DMS53 (cell line): Measurements from ENCODE around the gene GOLGA3.
"Not testable (repeated sequence)": the region's sequence is repeated elsewhere in the genome, so short reads cannot be mapped to it uniquely, and the experiment has no call there.

ENCODE experiments used
- DNase-seq: peaks from one replicate; lab custom pipeline; 2025; lab: John Stamatoyannopoulos, UW

GOLGA3 gene

GRCh38 chr12:132847363-132848356 lies 19.0 kb upstream of the GOLGA3 start:
- DNase-seq: no peak

- not testable (repeated sequence) for DNase-seq
These were observed 16.0 kb upstream of the GOLGA3 start for GRCh38 chr12:132844681-132845080.

GRCh38 chr12:132842449-132843045 lies 13.9 kb upstream of the GOLGA3 start:
- no peak for DNase-seq

- no peak for DNase-seq
These were observed 12.5 kb upstream of the GOLGA3 start for GRCh38 chr12:132841151-132841550.

- no peak for DNase-seq
These were observed 11.9 kb upstream of the GOLGA3 start for GRCh38 chr12:132840536-132840935.

- no peak for DNase-seq
These were observed 11.0 kb upstream of the GOLGA3 start for GRCh38 chr12:132839558-132840235.

- peak; percentile 28 for DNase-seq
These were observed 9.9 kb upstream of the GOLGA3 start for GRCh38 chr12:132838410-132839080.

- DNase-seq: no peak
These were observed 9.2 kb upstream of the GOLGA3 start for GRCh38 chr12:132837693-132838409.

- DNase-seq: no peak
These were observed 8.2 kb upstream of the GOLGA3 start for GRCh38 chr12:132836795-132837331.

- DNase-seq: not testable (repeated sequence)
These were observed 7.6 kb upstream of the GOLGA3 start for GRCh38 chr12:132836230-132836629.

GRCh38 chr12:132835076-132836025 lies 6.7 kb upstream of the GOLGA3 start:
- DNase-seq: no peak

- no peak for DNase-seq
These were observed 5.6 kb upstream of the GOLGA3 start for GRCh38 chr12:132834181-132834711.

GRCh38 chr12:132833341-132833740 lies 4.7 kb upstream of the GOLGA3 start:
- no peak for DNase-seq

- DNase-seq: no peak
These were observed 3.1 kb upstream of the GOLGA3 start for GRCh38 chr12:132831771-132832170.

GRCh38 chr12:132827763-132828703 lies 636 bp downstream of the GOLGA3 start:
- DNase-seq: peak; percentile 88

GRCh38 chr12:132825861-132826260 lies 2.8 kb downstream of the GOLGA3 start:
- no peak for DNase-seq

- no peak for DNase-seq
These were observed 3.6 kb downstream of the GOLGA3 start for GRCh38 chr12:132825089-132825488.

GRCh38 chr12:132824053-132824452 lies 4.6 kb downstream of the GOLGA3 start:
- DNase-seq: no peak

- DNase-seq: no peak
These were observed 10.1 kb downstream of the GOLGA3 start for GRCh38 chr12:132818562-132818961.
